K562 (cell line): Measurements from ENCODE around the gene ANKRD7. TPM values are rescaled to one million over a fixed set of nuclear protein-coding genes. Genes with fewer than 3 reads are reported as not detected.

Experiments used
- CXXC5 ChIP-seq: fragments of 250-450 bp; sonication (Bioruptor Pico); IDR thresholded peaks from 2 replicates; pipeline ENCODE4 v1.8.0; 2022; ENCODE audit warnings: inconsistent platforms, mild to moderate bottlenecking, moderate library complexity
- ETV6 ChIP-seq, 3 experiments: fragments of 150-350 bp in 1 of 3; sonication (generic) in 1 of 3; formaldehyde crosslinking in 1 of 3; IDR thresholded peaks; 2 replicates each; pipeline versions ENCODE4 v1.6.1 to v1.8.0; 2014 to 2022; ENCODE audit warnings: borderline replicate concordance in 2 of 3, low read depth in 2 of 3, antibody characterized with exemption in 1 of 3, low read length in 1 of 3, mild to moderate bottlenecking in 1 of 3, missing genetic modification reagents in 1 of 3
- FIP1L1 ChIP-seq: fragments of 200-400 bp; formaldehyde crosslinking; IDR thresholded peaks from 2 replicates; pipeline ENCODE4 v1.6.1; 2018; ENCODE audit warnings: mild to moderate bottlenecking, low read depth, low read length; ENCODE audit not compliant: poor library complexity, severe bottlenecking
- MYC ChIP-seq, 2 experiments: fragments of 250-450 bp in 1 of 2; sonication (Bioruptor Pico) in 1 of 2; IDR thresholded peaks; 2 replicates each; pipeline versions ENCODE4 v1.5.1 to v1.6.1; 2012 to 2021; ENCODE audit warnings: low read depth in 2 of 2, borderline replicate concordance in 1 of 2, improper control_type of control experiment in 1 of 2, low read length in 1 of 2, mild to moderate bottlenecking in 1 of 2, moderate library complexity in 1 of 2
- NUFIP1 ChIP-seq: fragments of 450-650 bp; IDR thresholded peaks from 2 replicates; pipeline ENCODE4 v1.6.1; 2018; ENCODE audit not compliant: partially characterized antibody
- POLR2A ChIP-seq: fragments of 450-650 bp; conservative IDR thresholded peaks from 2 replicates; pipeline ENCODE4 v1.6.1; 2016
- POLR2AphosphoS5 ChIP-seq: IDR thresholded peaks from 2 replicates; pipeline ENCODE4 v1.6.1; 2011; ENCODE audit warnings: mild to moderate bottlenecking, low read depth, low read length, moderate library complexity; ENCODE audit not compliant: control insufficient read depth, insufficient read depth
- SIN3A ChIP-seq, 2 experiments: fragments of 150-350 bp in 1 of 2; IDR thresholded peaks; 2 replicates each; pipeline ENCODE4 v1.6.1; 2011 to 2016; ENCODE audit warnings: borderline replicate concordance in 2 of 2, low read depth in 2 of 2, low read length in 2 of 2, mild to moderate bottlenecking in 2 of 2, moderate library complexity in 2 of 2; ENCODE audit not compliant: control insufficient read depth in 1 of 2
- TBL1XR1 ChIP-seq, 2 experiments: IDR thresholded peaks; 2 replicates each; pipeline ENCODE4 v1.6.1; 2012; ENCODE audit warnings: improper control_type of control experiment in 2 of 2, low read length in 2 of 2, mild to moderate bottlenecking in 1 of 2
- ZNF12 ChIP-seq: sonication (generic); formaldehyde crosslinking; IDR thresholded peaks from 2 replicates; pipeline ENCODE4 v1.4.0; 2020; ENCODE audit warnings: mild to moderate bottlenecking, missing genetic modification reagents
- ZNF140 ChIP-seq: fragments of 250-450 bp; sonication (Bioruptor Pico); IDR thresholded peaks from 2 replicates; pipeline ENCODE4 v1.8.0; 2021; ENCODE audit warnings: moderate library complexity, mild to moderate bottlenecking, inconsistent platforms
- polyA plus RNA-seq, 8 experiments: library from polyadenylated mRNA; depleted of rRNA in 4 of 8; stranded (reverse) in 5 of 8; unstranded in 3 of 8; fragments of >200 nt; fragmentation: Nextera tagmentation in 2 of 8; fragmentation: Illumina TruSeq in 1 of 8; extraction: Ambion mirVana in 2 of 8; extraction: Trizol in 1 of 8; gene quantifications; 2 replicates each; pipeline versions ENCODE4 v1.2.1 to v1.2.3, GENCODE V29; 2011 to 2014; ENCODE audit warnings: inconsistent platforms in 1 of 8, missing spikeins in 1 of 8
- total RNA-seq, 7 experiments: library from RNA; depleted of rRNA in 6 of 7; stranded (reverse); fragments of >200 nt in 6 of 7; fragmentation: Illumina TruSeq in 2 of 7; extraction: Trizol in 2 of 7; gene quantifications; 2 replicates each; pipeline versions ENCODE4 v1.2.1 to v1.2.3, GENCODE V29; 2011 to 2021; ENCODE audit warnings: low replicate concordance in 1 of 7
- TF ChIP-seq, protein P1 (sequence below), 2 experiments: fragments of 150-350 bp in 1 of 2; IDR thresholded peaks; 2 replicates each; pipeline ENCODE4 v1.6.1; 2012 to 2016; ENCODE audit warnings: low read depth in 2 of 2, low read length in 2 of 2, mild to moderate bottlenecking in 1 of 2, moderate library complexity in 1 of 2
- TF ChIP-seq, protein P2 (sequence below): fragments of 250-450 bp; sonication (Bioruptor Pico); IDR thresholded peaks from 2 replicates; pipeline ENCODE4 v1.5.1; 2021; ENCODE audit warnings: mild to moderate bottlenecking
- TF ChIP-seq, protein P3 (sequence below): sonication (generic); formaldehyde crosslinking; IDR thresholded peaks from 2 replicates; pipeline ENCODE4 v1.8.0; 2023; ENCODE audit warnings: mild to moderate bottlenecking, missing genetic modification reagents

Gene ANKRD7
- total and polyA plus RNA-seq, 9 of the 15 experiments (the other 6 are each of a cell fraction or from before 2014, with no cell fraction given), result 0.33 TPM; not detected in 8

DNA sequence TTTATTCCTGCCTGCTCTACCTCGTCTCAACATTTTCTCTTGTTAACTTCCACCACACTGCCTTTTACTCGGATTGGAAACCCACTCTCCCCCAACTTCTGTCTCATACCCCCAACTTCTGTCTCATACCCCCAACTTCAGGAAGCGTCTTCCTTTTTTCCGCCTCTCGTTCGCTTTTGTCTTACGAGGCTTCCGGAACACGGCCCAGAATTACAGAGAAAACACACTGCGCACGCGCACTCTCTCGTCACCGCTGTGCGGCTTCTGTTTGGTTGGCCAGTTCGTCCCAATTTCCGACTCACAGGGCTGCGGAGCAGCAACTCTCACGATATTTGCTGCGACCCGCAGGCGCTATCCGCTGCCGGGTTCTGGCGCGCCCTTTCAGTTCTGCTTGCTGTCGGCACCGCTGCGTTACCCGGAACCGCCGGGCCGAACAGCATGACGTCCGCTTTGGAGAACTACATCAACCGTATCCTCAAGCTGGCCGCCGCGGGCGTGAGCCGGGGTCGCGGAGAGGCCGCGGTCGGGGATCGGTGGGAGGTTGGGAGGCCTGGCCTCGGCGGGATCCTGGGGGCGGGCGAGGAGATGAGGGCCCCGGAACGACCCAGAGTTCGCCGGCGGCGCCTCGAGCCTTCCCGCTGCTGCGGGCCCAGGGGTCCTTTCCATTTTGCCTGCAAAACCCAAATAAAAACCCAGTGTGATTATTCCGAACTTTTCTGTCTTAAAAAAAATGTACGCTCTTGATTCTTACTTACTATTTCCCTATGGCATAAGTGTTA, 40.5 kb upstream of the ANKRD7 start, which contains the start of gene LSM8 (continued):
- TF ChIP-seq, protein P1, sequence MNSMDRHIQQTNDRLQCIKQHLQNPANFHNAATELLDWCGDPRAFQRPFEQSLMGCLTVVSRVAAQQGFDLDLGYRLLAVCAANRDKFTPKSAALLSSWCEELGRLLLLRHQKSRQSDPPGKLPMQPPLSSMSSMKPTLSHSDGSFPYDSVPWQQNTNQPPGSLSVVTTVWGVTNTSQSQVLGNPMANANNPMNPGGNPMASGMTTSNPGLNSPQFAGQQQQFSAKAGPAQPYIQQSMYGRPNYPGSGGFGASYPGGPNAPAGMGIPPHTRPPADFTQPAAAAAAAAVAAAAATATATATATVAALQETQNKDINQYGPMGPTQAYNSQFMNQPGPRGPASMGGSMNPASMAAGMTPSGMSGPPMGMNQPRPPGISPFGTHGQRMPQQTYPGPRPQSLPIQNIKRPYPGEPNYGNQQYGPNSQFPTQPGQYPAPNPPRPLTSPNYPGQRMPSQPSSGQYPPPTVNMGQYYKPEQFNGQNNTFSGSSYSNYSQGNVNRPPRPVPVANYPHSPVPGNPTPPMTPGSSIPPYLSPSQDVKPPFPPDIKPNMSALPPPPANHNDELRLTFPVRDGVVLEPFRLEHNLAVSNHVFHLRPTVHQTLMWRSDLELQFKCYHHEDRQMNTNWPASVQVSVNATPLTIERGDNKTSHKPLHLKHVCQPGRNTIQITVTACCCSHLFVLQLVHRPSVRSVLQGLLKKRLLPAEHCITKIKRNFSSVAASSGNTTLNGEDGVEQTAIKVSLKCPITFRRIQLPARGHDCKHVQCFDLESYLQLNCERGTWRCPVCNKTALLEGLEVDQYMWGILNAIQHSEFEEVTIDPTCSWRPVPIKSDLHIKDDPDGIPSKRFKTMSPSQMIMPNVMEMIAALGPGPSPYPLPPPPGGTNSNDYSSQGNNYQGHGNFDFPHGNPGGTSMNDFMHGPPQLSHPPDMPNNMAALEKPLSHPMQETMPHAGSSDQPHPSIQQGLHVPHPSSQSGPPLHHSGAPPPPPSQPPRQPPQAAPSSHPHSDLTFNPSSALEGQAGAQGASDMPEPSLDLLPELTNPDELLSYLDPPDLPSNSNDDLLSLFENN (IDR thresholded peaks at IDR 0.05; ENCODE audit: low read depth in 2 of 2, low read length in 2 of 2), result peak in 1 of 2 experiments; percentile 60; a peak in 1 of 4 replicates
- TF ChIP-seq POLR2A (peak; percentile 99), FIP1L1 (peak; percentile 93), CXXC5 (CRISPR knock-in tag) (peak; percentile 92), MYC (IDR thresholded peaks at IDR 0.05; ENCODE audit: low read depth, low read length) (peak; percentile 77), MYC (CRISPR knock-in tag; IDR thresholded peaks at IDR 0.05; ENCODE audit: borderline replicate concordance, low read depth) (no peak; the same call in 1 of the 2 replicates), ZNF12 (CRISPR knock-in tag) (0 out of 2 replicates have a peak, but pooled peaks have one; percentile 48), NUFIP1 (no peak), ZNF140 (CRISPR knock-in tag) (no peak), ETV6 (IDR thresholded peaks at IDR 0.05; ENCODE audit: borderline replicate concordance in 1 of 2, low read depth in 2 of 2, low read length in 1 of 2) (0 out of 4 replicates have a peak, but pooled peaks have one; percentile 7 to 61), ETV6 (CRISPR knock-in tag; IDR thresholded peaks at IDR 0.05; ENCODE audit: borderline replicate concordance) (no peak), POLR2AphosphoS5 (peak; percentile 98), SIN3A (IDR thresholded peaks at IDR 0.05; ENCODE audit: borderline replicate concordance in 2 of 2, control insufficient read depth in 1 of 2, low read depth in 2 of 2, low read length in 2 of 2) (peak; percentile 19 to 87; a peak in 3 of 4 replicates), TBL1XR1 (IDR thresholded peaks at IDR 0.05; ENCODE audit: low read length in 2 of 2) (peak in 1 of 2 experiments; percentile 44; a peak in 2 of 4 replicates)
- TF ChIP-seq, protein P2, sequence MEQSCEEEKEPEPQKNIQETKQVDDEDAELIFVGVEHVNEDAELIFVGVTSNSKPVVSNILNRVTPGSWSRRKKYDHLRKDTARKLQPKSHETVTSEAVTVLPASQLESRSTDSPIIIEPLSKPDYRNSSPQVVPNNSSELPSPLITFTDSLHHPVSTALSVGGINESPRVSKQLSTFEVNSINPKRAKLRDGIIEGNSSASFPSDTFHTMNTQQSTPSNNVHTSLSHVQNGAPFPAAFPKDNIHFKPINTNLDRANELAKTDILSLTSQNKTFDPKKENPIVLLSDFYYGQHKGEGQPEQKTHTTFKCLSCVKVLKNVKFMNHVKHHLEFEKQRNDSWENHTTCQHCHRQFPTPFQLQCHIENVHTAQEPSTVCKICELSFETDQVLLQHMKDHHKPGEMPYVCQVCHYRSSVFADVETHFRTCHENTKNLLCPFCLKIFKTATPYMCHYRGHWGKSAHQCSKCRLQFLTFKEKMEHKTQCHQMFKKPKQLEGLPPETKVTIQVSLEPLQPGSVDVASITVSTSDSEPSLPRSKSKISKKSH (CRISPR knock-in tag), result no peak
- TF ChIP-seq, protein P3, sequence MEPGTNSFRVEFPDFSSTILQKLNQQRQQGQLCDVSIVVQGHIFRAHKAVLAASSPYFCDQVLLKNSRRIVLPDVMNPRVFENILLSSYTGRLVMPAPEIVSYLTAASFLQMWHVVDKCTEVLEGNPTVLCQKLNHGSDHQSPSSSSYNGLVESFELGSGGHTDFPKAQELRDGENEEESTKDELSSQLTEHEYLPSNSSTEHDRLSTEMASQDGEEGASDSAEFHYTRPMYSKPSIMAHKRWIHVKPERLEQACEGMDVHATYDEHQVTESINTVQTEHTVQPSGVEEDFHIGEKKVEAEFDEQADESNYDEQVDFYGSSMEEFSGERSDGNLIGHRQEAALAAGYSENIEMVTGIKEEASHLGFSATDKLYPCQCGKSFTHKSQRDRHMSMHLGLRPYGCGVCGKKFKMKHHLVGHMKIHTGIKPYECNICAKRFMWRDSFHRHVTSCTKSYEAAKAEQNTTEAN, result peak; percentile 66; the same call in 1 of the 2 replicates
